Neural cell (in vitro differentiated cells): ENCODE measurements around the gene TMEM135. TPM values are rescaled to one million over a fixed set of nuclear protein-coding genes. Genes with fewer than 3 reads are reported as not detected.

ENCODE experiments used
- H2AFZ ChIP-seq: fragments of 200-600, 300-800 bp; sonication (generic), shearing (Covaris generic); 2 replicates; pipeline ENCODE4 v1.6.0; 2014; ENCODE audit warnings: low read depth, mild to moderate bottlenecking, antibody characterized with exemption, low read length, moderate library complexity
- H3F3A ChIP-seq: fragments of 200-600 bp; shearing (Covaris generic); 2 replicates; pipeline ENCODE4 v1.6.1; 2016; ENCODE audit warnings: mild to moderate bottlenecking, moderate library complexity, mixed read lengths, antibody characterized with exemption, low read length; ENCODE audit not compliant: insufficient read depth, poor library complexity, severe bottlenecking
- H3K27ac ChIP-seq: fragments of 200-600, 300-800 bp; sonication (generic), shearing (Covaris generic); 2 replicates; pipeline ENCODE4 v1.5.1; 2014; ENCODE audit warnings: mild to moderate bottlenecking, low read length, moderate library complexity
- H3K27me3 ChIP-seq: fragments of 300-800, 200-600 bp; sonication (generic), shearing (Covaris generic); 2 replicates; pipeline ENCODE4 v1.6.0; 2014; ENCODE audit warnings: mild to moderate bottlenecking, low read depth, low read length, moderate library complexity; ENCODE audit not compliant: insufficient read depth
- H3K36me3 ChIP-seq: fragments of 300-800, 200-600 bp; sonication (generic), shearing (Covaris generic); 2 replicates; pipeline ENCODE4 v1.5.1; 2014; ENCODE audit warnings: mild to moderate bottlenecking, antibody characterized with exemption, low read length, moderate library complexity; ENCODE audit not compliant: insufficient read depth
- H3K4me2 ChIP-seq: fragments of 300-800, 200-600 bp; sonication (generic), shearing (Covaris generic); 2 replicates; pipeline ENCODE4 v1.6.0; 2014; ENCODE audit warnings: mild to moderate bottlenecking, low read length
- H3K4me3 ChIP-seq: fragments of 300-800, 200-600 bp; sonication (generic), shearing (Covaris generic); 2 replicates; pipeline ENCODE4 v1.5.1; 2014; ENCODE audit warnings: mild to moderate bottlenecking, low read length, moderate library complexity
- H3K79me2 ChIP-seq: fragments of 200-600 bp; shearing (Covaris generic); replicated peaks from 2 replicates; pipeline ENCODE4 v1.6.0; 2014; ENCODE audit warnings: mild to moderate bottlenecking, low read length, moderate library complexity; ENCODE audit not compliant: insufficient read depth
- H3K9ac ChIP-seq: fragments of 300-800, 200-600 bp; sonication (generic), shearing (Covaris generic); 2 replicates; pipeline ENCODE4 v1.6.1; 2016; ENCODE audit warnings: mild to moderate bottlenecking, low read length, mixed read lengths
- H3K9me2 ChIP-seq: fragments of 200-600 bp; shearing (Covaris generic); 2 replicates; pipeline ENCODE4 v1.6.1; 2016; ENCODE audit warnings: mild to moderate bottlenecking, low read length, mixed read lengths; ENCODE audit not compliant: insufficient read depth
- H3K9me3 ChIP-seq: fragments of 200-600, 300-800 bp; sonication (generic), shearing (Covaris generic); 2 replicates; pipeline ENCODE4 v1.6.1; 2016; ENCODE audit warnings: mild to moderate bottlenecking, mixed run types, low read length, moderate library complexity, mixed read lengths
- H4K20me1 ChIP-seq: fragments of 200-600 bp; shearing (Covaris generic); 2 replicates; pipeline ENCODE4 v1.6.1; 2016; ENCODE audit warnings: mild to moderate bottlenecking, mixed run types; ENCODE audit not compliant: insufficient read depth
- EP300 ChIP-seq: fragments of 450-650 bp; conservative IDR thresholded peaks from 2 replicates; pipeline ENCODE4 v1.6.1; 2014; ENCODE audit warnings: antibody characterized with exemption, mild to moderate bottlenecking, moderate library complexity; ENCODE audit not compliant: poor library complexity, severe bottlenecking
- EZH2 ChIP-seq: fragments of 200-600, 300-800 bp; shearing (Covaris generic), sonication (generic); IDR thresholded peaks from 2 replicates; pipeline ENCODE4 v1.6.1; 2014; ENCODE audit warnings: antibody characterized with exemption, low read length, borderline replicate concordance, mild to moderate bottlenecking; ENCODE audit not compliant: insufficient read depth, poor library complexity, severe bottlenecking
- MXI1 ChIP-seq: fragments of 450-650 bp; conservative IDR thresholded peaks from 2 replicates; pipeline ENCODE4 v1.6.1; 2014; ENCODE audit warnings: antibody characterized with exemption, mild to moderate bottlenecking; ENCODE audit not compliant: poor library complexity, severe bottlenecking
- POLR2AphosphoS5 ChIP-seq: IDR thresholded peaks from 2 replicates; pipeline ENCODE4 v1.6.1; 2012
- RAD21 ChIP-seq: fragments of 450-650 bp; conservative IDR thresholded peaks from 2 replicates; pipeline ENCODE4 v1.6.1; 2014; ENCODE audit warnings: antibody characterized with exemption, mild to moderate bottlenecking, moderate library complexity
- SMC3 ChIP-seq: fragments of 450-650 bp; conservative IDR thresholded peaks from 2 replicates; pipeline ENCODE4 v1.6.1; 2014; ENCODE audit warnings: antibody characterized with exemption, mild to moderate bottlenecking, moderate library complexity; ENCODE audit not compliant: poor library complexity
- TAF1 ChIP-seq: IDR thresholded peaks from 2 replicates; pipeline ENCODE4 v1.6.1; 2012; ENCODE audit warnings: low read depth
- polyA plus RNA-seq: library from polyadenylated mRNA; depleted of rRNA; stranded (reverse); fragments of >200 nt; gene quantifications from 2 replicates; pipeline ENCODE4 v1.2.3, GENCODE V29; 2014
- TF ChIP-seq, protein P1 (sequence below): IDR thresholded peaks from 2 replicates; pipeline ENCODE4 v1.6.1; 2012; ENCODE audit warnings: borderline replicate concordance
- TF ChIP-seq, protein P2 (sequence below): fragments of 450-650 bp; IDR thresholded peaks from 2 replicates; pipeline ENCODE4 v1.5.1; 2014; ENCODE audit warnings: antibody characterized with exemption, mild to moderate bottlenecking, moderate library complexity; ENCODE audit not compliant: poor library complexity, severe bottlenecking

Gene TMEM135
- polyA plus RNA-seq, 1 donor from 2014 or later = 15.6 TPM

DNA sequence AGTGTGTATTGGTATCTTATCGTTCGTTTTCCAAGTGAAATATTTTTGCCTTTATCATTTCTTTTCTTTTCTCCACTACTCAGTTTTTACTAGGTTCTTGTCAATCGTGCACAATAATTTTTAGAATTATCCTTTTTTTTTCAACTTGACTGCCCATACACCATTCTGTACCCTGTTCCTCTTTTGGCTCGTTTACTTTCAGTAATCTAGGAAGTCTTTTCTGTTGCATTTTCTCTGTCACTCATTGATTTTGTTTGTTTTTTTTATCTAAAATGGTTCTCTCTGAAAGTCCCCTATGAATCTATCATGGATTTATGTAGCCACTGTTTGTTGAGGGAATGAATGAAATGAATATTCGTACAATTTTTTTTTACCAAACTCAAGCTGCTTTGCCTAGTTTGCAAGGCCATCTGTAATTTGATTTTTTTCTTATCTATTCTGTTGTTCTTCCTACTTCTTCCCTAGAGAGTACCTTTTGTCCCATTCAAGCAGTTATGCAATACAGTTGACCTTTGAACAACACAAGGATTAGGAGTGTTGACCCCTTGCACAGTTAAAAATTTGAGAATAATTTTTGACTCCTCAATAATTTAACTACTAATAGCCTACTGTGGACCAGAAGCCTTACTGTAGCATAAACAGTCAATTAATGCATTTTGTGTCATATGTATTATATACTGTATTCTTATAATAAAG is 166.3 kb downstream of the TMEM135 start:
- TF ChIP-seq EZH2 (no peak), POLR2AphosphoS5 (no peak), RAD21 (no peak), SMC3 (no peak), EP300 (no peak), MXI1 (no peak), TAF1 (no peak)
- TF ChIP-seq, protein P1, sequence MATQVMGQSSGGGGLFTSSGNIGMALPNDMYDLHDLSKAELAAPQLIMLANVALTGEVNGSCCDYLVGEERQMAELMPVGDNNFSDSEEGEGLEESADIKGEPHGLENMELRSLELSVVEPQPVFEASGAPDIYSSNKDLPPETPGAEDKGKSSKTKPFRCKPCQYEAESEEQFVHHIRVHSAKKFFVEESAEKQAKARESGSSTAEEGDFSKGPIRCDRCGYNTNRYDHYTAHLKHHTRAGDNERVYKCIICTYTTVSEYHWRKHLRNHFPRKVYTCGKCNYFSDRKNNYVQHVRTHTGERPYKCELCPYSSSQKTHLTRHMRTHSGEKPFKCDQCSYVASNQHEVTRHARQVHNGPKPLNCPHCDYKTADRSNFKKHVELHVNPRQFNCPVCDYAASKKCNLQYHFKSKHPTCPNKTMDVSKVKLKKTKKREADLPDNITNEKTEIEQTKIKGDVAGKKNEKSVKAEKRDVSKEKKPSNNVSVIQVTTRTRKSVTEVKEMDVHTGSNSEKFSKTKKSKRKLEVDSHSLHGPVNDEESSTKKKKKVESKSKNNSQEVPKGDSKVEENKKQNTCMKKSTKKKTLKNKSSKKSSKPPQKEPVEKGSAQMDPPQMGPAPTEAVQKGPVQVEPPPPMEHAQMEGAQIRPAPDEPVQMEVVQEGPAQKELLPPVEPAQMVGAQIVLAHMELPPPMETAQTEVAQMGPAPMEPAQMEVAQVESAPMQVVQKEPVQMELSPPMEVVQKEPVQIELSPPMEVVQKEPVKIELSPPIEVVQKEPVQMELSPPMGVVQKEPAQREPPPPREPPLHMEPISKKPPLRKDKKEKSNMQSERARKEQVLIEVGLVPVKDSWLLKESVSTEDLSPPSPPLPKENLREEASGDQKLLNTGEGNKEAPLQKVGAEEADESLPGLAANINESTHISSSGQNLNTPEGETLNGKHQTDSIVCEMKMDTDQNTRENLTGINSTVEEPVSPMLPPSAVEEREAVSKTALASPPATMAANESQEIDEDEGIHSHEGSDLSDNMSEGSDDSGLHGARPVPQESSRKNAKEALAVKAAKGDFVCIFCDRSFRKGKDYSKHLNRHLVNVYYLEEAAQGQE = no peak
- TF ChIP-seq, protein P2, sequence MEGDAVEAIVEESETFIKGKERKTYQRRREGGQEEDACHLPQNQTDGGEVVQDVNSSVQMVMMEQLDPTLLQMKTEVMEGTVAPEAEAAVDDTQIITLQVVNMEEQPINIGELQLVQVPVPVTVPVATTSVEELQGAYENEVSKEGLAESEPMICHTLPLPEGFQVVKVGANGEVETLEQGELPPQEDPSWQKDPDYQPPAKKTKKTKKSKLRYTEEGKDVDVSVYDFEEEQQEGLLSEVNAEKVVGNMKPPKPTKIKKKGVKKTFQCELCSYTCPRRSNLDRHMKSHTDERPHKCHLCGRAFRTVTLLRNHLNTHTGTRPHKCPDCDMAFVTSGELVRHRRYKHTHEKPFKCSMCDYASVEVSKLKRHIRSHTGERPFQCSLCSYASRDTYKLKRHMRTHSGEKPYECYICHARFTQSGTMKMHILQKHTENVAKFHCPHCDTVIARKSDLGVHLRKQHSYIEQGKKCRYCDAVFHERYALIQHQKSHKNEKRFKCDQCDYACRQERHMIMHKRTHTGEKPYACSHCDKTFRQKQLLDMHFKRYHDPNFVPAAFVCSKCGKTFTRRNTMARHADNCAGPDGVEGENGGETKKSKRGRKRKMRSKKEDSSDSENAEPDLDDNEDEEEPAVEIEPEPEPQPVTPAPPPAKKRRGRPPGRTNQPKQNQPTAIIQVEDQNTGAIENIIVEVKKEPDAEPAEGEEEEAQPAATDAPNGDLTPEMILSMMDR = no peak
- H3K36me3 ChIP-seq = no peaks in the 10 kb centered on the region
- H3K79me2 ChIP-seq = no peaks in the 10 kb centered on the region
- H3K9ac ChIP-seq = no peak overlapping the region
- no peaks in the 10 kb centered on the region for H3K27me3 ChIP-seq
- H3K4me2 ChIP-seq = no peak overlapping the region
- no peaks in the 10 kb centered on the region for H3K9me2 ChIP-seq
- H3K27ac ChIP-seq = no peak overlapping the region
- H4K20me1 ChIP-seq = no peaks in the 10 kb centered on the region
- peaks cover 4% of the 10 kb centered on the region for H3K9me3 ChIP-seq
- no peak overlapping the region for H3K4me3 ChIP-seq
- no peaks in the 10 kb centered on the region for H3F3A ChIP-seq
- H2AFZ ChIP-seq = no peak overlapping the region

DNA sequence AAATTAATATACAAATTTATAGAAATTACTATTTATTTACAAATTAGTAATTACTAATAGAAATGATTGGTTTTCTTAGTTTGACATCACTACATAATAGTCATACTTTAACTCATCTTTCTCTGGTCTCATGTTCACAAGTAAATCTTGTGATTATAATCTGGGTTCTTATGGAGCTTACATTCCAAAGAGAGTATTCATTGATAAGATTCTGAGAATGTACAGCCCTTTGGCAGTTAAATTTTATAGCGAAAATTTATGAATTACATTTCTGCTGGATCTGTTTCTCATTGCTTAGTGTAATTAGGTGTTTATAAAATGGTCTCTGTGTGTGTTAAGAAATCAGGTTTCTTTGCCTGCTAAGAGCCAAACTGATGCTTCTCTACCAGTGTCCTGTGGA is 175.2 kb downstream of the TMEM135 start:
- Histone ChIP-seq H4K20me1 (no peaks in the 10 kb centered on the region), H3K36me3 (no peaks in the 10 kb centered on the region), H3K79me2 (no peaks in the 10 kb centered on the region), H3K27ac (no peak overlapping the region), H3K4me2 (no peak overlapping the region), H3K27me3 (no peaks in the 10 kb centered on the region), H3F3A (no peaks in the 10 kb centered on the region), H3K9me3 (peaks cover 4% of the 10 kb centered on the region), H2AFZ (no peak overlapping the region), H3K9ac (no peak overlapping the region), H3K4me3 (no peak overlapping the region), H3K9me2 (no peaks in the 10 kb centered on the region)
- TF ChIP-seq EP300 (no peak), TAF1 (no peak), SMC3 (no peak), EZH2 (no peak), POLR2AphosphoS5 (no peak), RAD21 (no peak)
- TF ChIP-seq, protein P2 = no peak
- TF ChIP-seq, protein P1 = no peak
